Activated CD4-positive, alpha-beta memory T cell treated with anti-CD3 and anti-CD28 coated beads, Interleukin-2, amount 10 ng/mL, durations not matched to agents 7 days and 5 days (primary cell): Measurements from ENCODE around the gene DPPA5. TPM values are rescaled to one million over a fixed set of nuclear protein-coding genes. Genes with fewer than 3 reads are reported as not detected.
"Not testable (repeated sequence)": the region's sequence is repeated elsewhere in the genome, so short reads cannot be mapped to it uniquely, and the experiment has no call there.

Experiments used
- CTCF ChIA-PET: fragments of 350-600 bp; sonication (Branson Sonifier 250); formaldehyde crosslinking; loops from one replicate; lab custom pipeline; 2021; ENCODE audit warnings: antibody characterized with exemption, inconsistent platforms; lab: Charles Lee
- POLR2A ChIA-PET: fragments of 350-600 bp; sonication (Branson Sonifier 250); formaldehyde crosslinking; loops from one replicate; lab custom pipeline; 2021; ENCODE audit warnings: antibody characterized with exemption; lab: Charles Lee
- DNase-seq: peaks from one replicate; pipeline ENCODE4 v3.0.0-alpha.2; 2020
- H3K27ac Mint-ChIP-seq: one replicate; pipeline ENCODE4 v1.8.0; 2021; ENCODE audit warnings: mild to moderate bottlenecking, mixed read lengths
- H3K27me3 Mint-ChIP-seq: one replicate; pipeline ENCODE4 v1.8.0; 2021; ENCODE audit warnings: mixed read lengths
- H3K36me3 Mint-ChIP-seq: one replicate; pipeline ENCODE4 v1.8.0; 2021; ENCODE audit warnings: low read depth, mixed read lengths
- H3K4me1 Mint-ChIP-seq: one replicate; pipeline ENCODE4 v1.8.0; 2021; ENCODE audit warnings: mixed read lengths
- H3K4me3 Mint-ChIP-seq: one replicate; pipeline ENCODE4 v1.8.0; 2021; ENCODE audit warnings: mild to moderate bottlenecking, mixed read lengths
- H3K9me3 Mint-ChIP-seq: one replicate; pipeline ENCODE4 v1.8.0; 2021; ENCODE audit warnings: mixed read lengths
- total RNA-seq, 2 experiments: library from RNA; stranded (reverse); gene quantifications; one replicate each; pipeline ENCODE4 v1.2.3, GENCODE V29; 2021

The DPPA5 gene
- not detected for total RNA-seq

GRCh38 chr6:73353636-73354593, at the start of gene DPPA5:
Gene DPPA5, minus strand, starts transcription at chr6:73354276. Its CDS starts 51 bp downstream, at chr6:73354225.
- Mint-ChIP-seq H3K27me3 (peaks cover 30% of the 10 kb centered on the region), H3K9me3 (no peaks in the 10 kb centered on the region), H3K4me3 (no peak within 1 kb of the TSS), H3K27ac (no peak within 1 kb of the TSS), H3K36me3 (no peaks in the 10 kb centered on the region), H3K4me1 (no peaks in the 10 kb centered on the region)
- CTCF ChIA-PET: no interaction called here
- no peak for DNase-seq
- POLR2A ChIA-PET: no interaction called here

GRCh38 chr6:73400656-73401055, 46.6 kb upstream of the DPPA5 start:
- no peak overlapping the region for H3K27ac Mint-ChIP-seq
- POLR2A ChIA-PET: no interaction called here
- H3K9me3 Mint-ChIP-seq: no peaks in the 10 kb centered on the region
- peaks cover 2% of the 10 kb centered on the region for H3K36me3 Mint-ChIP-seq
- no peak for DNase-seq
- no peak overlapping the region for H3K4me3 Mint-ChIP-seq
- H3K27me3 Mint-ChIP-seq: no peaks in the 10 kb centered on the region
- CTCF ChIA-PET: no interaction called here
- no peaks in the 10 kb centered on the region for H3K4me1 Mint-ChIP-seq

- H3K27ac Mint-ChIP-seq: no peak overlapping the region
- H3K9me3 Mint-ChIP-seq: no peaks in the 10 kb centered on the region
- CTCF ChIA-PET: interaction anchor here (0.7 to 1.2 kb wide), 6 partner anchors 12 to 205 kb away, joined by 3 to 5 read pairs (median 3); partner anchors contain the start of gene MTO1
- POLR2A ChIA-PET: interaction anchor here (1.3 to 3.1 kb wide), 3 partner anchors 18 to 125 kb away, joined by 3 to 8 read pairs (median 4); partner anchors contain the start of gene EEF1A1
- peaks cover 26% of the 10 kb centered on the region for H3K36me3 Mint-ChIP-seq
- no peak overlapping the region for H3K4me3 Mint-ChIP-seq
- H3K4me1 Mint-ChIP-seq: peaks cover 16% of the 10 kb centered on the region
- no peak for DNase-seq
- no peaks in the 10 kb centered on the region for H3K27me3 Mint-ChIP-seq
These were observed 41.8 kb upstream of the DPPA5 start for GRCh38 chr6:73395875-73396274.

GRCh38 chr6:73394577-73395354, 40.7 kb upstream of the DPPA5 start, which contains the start of gene DDX43:
Gene DDX43, plus strand, starts transcription at chr6:73394828. Its CDS starts 78 bp downstream, at chr6:73394906.
- Mint-ChIP-seq H3K9me3 (no peaks in the 10 kb centered on the region), H3K4me3 (peak within 1 kb of the TSS; percentile 64), H3K27ac (peak within 1 kb of the TSS; percentile 69), H3K36me3 (peaks cover 26% of the 10 kb centered on the region), H3K27me3 (no peaks in the 10 kb centered on the region), H3K4me1 (peaks cover 21% of the 10 kb centered on the region)
- POLR2A ChIA-PET: interaction anchor here (1.0 to 3.1 kb wide), 3 partner anchors 45 to 126 kb away, joined by 3 to 8 read pairs (median 4); partner anchors contain the start of gene EEF1A1
- DNase-seq: peak; percentile 45
- CTCF ChIA-PET: interaction anchor here (0.6 to 1.2 kb wide), 4 partner anchors 20 to 186 kb away, joined by 3 read pairs; partner anchors contain the start of gene MTO1

GRCh38 chr6:73393278-73393677, 39.2 kb upstream of the DPPA5 start:
- Mint-ChIP-seq H3K27ac (no peak overlapping the region), H3K4me1 (peaks cover 35% of the 10 kb centered on the region), H3K9me3 (no peaks in the 10 kb centered on the region), H3K36me3 (peaks cover 26% of the 10 kb centered on the region), H3K27me3 (no peaks in the 10 kb centered on the region), H3K4me3 (no peak overlapping the region)
- ChIA-PET CTCF (interaction anchor here (0.6 kb wide), 1 partner anchor 63 kb away, joined by 3 read pairs; no protein-coding TSS in a partner anchor), POLR2A (no interaction called here)
- no peak for DNase-seq

GRCh38 chr6:73392188-73392587, 38.1 kb upstream of the DPPA5 start:
- H3K9me3 Mint-ChIP-seq, H3K4me3 Mint-ChIP-seq, H3K27me3 Mint-ChIP-seq, CTCF ChIA-PET, DNase-seq: not testable (repeated sequence)
- peak overlapping the region; percentile 74 for H3K27ac Mint-ChIP-seq
- H3K4me1 Mint-ChIP-seq: peaks cover 41% of the 10 kb centered on the region
- POLR2A ChIA-PET: interaction anchor here (0.8 to 5.3 kb wide), 4 partner anchors 23 to 83 kb away, joined by 3 to 50 read pairs (median 4); partner anchors contain the start of gene MTO1
- H3K36me3 Mint-ChIP-seq: peaks cover 26% of the 10 kb centered on the region

GRCh38 chr6:73391675-73392074, 37.6 kb upstream of the DPPA5 start:
- DNase-seq: no peak
- Mint-ChIP-seq H3K36me3 (peaks cover 26% of the 10 kb centered on the region), H3K27ac (peak overlapping the region; percentile 74), H3K4me1 (peaks cover 41% of the 10 kb centered on the region), H3K9me3 (no peaks in the 10 kb centered on the region), H3K27me3 (no peaks in the 10 kb centered on the region), H3K4me3 (no peak overlapping the region)
- CTCF ChIA-PET: no interaction called here
- POLR2A ChIA-PET: interaction anchor here (0.6 to 5.3 kb wide), 6 partner anchors 24 to 263 kb away, joined by 3 to 50 read pairs (median 4); partner anchors contain the start of genes EEF1A1, MTO1 and SLC17A5

GRCh38 chr6:73389854-73390253, 35.8 kb upstream of the DPPA5 start:
- peaks cover 24% of the 10 kb centered on the region for H3K36me3 Mint-ChIP-seq
- POLR2A ChIA-PET: interaction anchor here (0.7 to 5.3 kb wide), 7 partner anchors 32 to 134 kb away, joined by 3 to 50 read pairs (median 25); partner anchors contain the start of genes CGAS, EEF1A1 and MTO1
- H3K4me3 Mint-ChIP-seq: no peak overlapping the region

GRCh38 chr6:73388800-73389512, 34.9 kb upstream of the DPPA5 start:
- Mint-ChIP-seq H3K4me1 (peaks cover 37% of the 10 kb centered on the region), H3K27me3 (no peaks in the 10 kb centered on the region), H3K27ac (peak overlapping the region; percentile 89), H3K4me3 (peak overlapping the region; percentile 80), H3K36me3 (peaks cover 22% of the 10 kb centered on the region), H3K9me3 (no peaks in the 10 kb centered on the region)
- ChIA-PET POLR2A (interaction anchor here (0.7 to 5.3 kb wide), 23 partner anchors 9 to 1896 kb away, joined by 3 to 50 read pairs (median 5); partner anchors contain the start of genes CGAS, EEF1A1, KHDC1 and MTO1), CTCF (interaction anchor here (0.7 to 2.4 kb wide), 16 partner anchors 10 to 264 kb away, joined by 3 to 14 read pairs (median 4); partner anchors contain the start of genes MTO1 and SLC17A5)
- peak; percentile 84 for DNase-seq

More at GRCh38 chr6:73389854-73390253, 35.8 kb upstream of the DPPA5 start:
- Mint-ChIP-seq H3K4me1 (peaks cover 39% of the 10 kb centered on the region), H3K27ac (peak overlapping the region; percentile 89), H3K9me3 (no peaks in the 10 kb centered on the region), H3K27me3 (no peaks in the 10 kb centered on the region)
- CTCF ChIA-PET: interaction anchor here (0.7 to 2.4 kb wide), 4 partner anchors 64 to 263 kb away, joined by 4 to 13 read pairs (median 5); partner anchors contain the start of genes MTO1 and SLC17A5
- no peak for DNase-seq

GRCh38 chr6:73388433-73388799, 34.3 kb upstream of the DPPA5 start:
- CTCF ChIA-PET: interaction anchor here (0.9 to 2.4 kb wide), 13 partner anchors 10 to 82 kb away, joined by 3 to 14 read pairs (median 4); partner anchors contain the start of gene MTO1
- peaks cover 37% of the 10 kb centered on the region for H3K4me1 Mint-ChIP-seq
- peaks cover 18% of the 10 kb centered on the region for H3K36me3 Mint-ChIP-seq
- peak overlapping the region; percentile 89 for H3K27ac Mint-ChIP-seq
- H3K9me3 Mint-ChIP-seq: no peaks in the 10 kb centered on the region
- no peaks in the 10 kb centered on the region for H3K27me3 Mint-ChIP-seq
- DNase-seq: peak; percentile 21
- peak overlapping the region; percentile 80 for H3K4me3 Mint-ChIP-seq
- POLR2A ChIA-PET: interaction anchor here (0.6 to 5.3 kb wide), 22 partner anchors 8 to 1897 kb away, joined by 3 to 50 read pairs (median 5); partner anchors contain the start of genes CGAS, EEF1A1, KHDC1 and MTO1

GRCh38 chr6:73382462-73383113, 28.5 kb upstream of the DPPA5 start:
- CTCF ChIA-PET: interaction anchor here (0.6 kb wide), 1 partner anchor 8 kb away, joined by 3 read pairs; no protein-coding TSS in a partner anchor

More at GRCh38 chr6:73382462-73383113, 28.5 kb upstream of the DPPA5 start:
- Mint-ChIP-seq H3K4me1 (no peaks in the 10 kb centered on the region), H3K9me3 (no peaks in the 10 kb centered on the region), H3K36me3 (no peaks in the 10 kb centered on the region), H3K4me3 (no peak overlapping the region), H3K27me3 (no peaks in the 10 kb centered on the region), H3K27ac (no peak overlapping the region)
- POLR2A ChIA-PET: no interaction called here
- no peak for DNase-seq
